OCI-LY7 (cell line): Measurements from ENCODE around the gene LDLRAD4. TPM values are rescaled to one million over a fixed set of nuclear protein-coding genes. Genes with fewer than 3 reads are reported as not detected.

ENCODE experiments used
- BruUV-seq: library from RNA; stranded (reverse); fragments of 400-500 nt; replicated peaks from 2 replicates; lab custom pipeline; 2021; lab: Mats Ljungman, UMichigan
- CTCF ChIA-PET: fragments of 300-600 bp; sonication (Branson Sonifier 250); formaldehyde crosslinking; loops from one replicate; lab custom pipeline; 2022; ENCODE audit warnings: antibody characterized with exemption; ENCODE audit not compliant: unreplicated experiment; lab: Charles Lee
- POLR2A ChIA-PET: fragments of 300-600 bp; sonication (Branson Sonifier 250); formaldehyde crosslinking; loops from one replicate; lab custom pipeline; 2022; ENCODE audit warnings: antibody characterized with exemption; lab: Charles Lee
- DNase-seq: peaks from one replicate; pipeline ENCODE4 v3.0.0-alpha.2; 2015; ENCODE audit warnings: low spot score
- H2AFZ ChIP-seq: fragments of 200-600 bp; sonication (generic), shearing (Covaris generic); 2 replicates; pipeline ENCODE4 v1.6.1; 2014; ENCODE audit warnings: mild to moderate bottlenecking, antibody characterized with exemption, low read length, moderate library complexity
- H3K27ac ChIP-seq: fragments of 200-600 bp; sonication (generic); 2 replicates; pipeline ENCODE4 v1.5.1; 2014; ENCODE audit warnings: mixed run types, low read depth, mild to moderate bottlenecking, moderate library complexity, low read length, inconsistent platforms; ENCODE audit not compliant: poor library complexity, severe bottlenecking
- H3K36me3 ChIP-seq: fragments of 200-600 bp; sonication (generic); 2 replicates; pipeline ENCODE4 v1.6.1; 2014; ENCODE audit warnings: mild to moderate bottlenecking, antibody characterized with exemption, low read length, moderate library complexity, mixed read lengths; ENCODE audit not compliant: insufficient read depth
- H3K4me1 ChIP-seq: fragments of 200-600 bp; sonication (generic); 2 replicates; pipeline ENCODE4 v1.5.1; 2014; ENCODE audit warnings: mild to moderate bottlenecking, low read length; ENCODE audit not compliant: insufficient read depth, poor library complexity, severe bottlenecking
- H3K4me2 ChIP-seq: fragments of 200-600 bp; sonication (generic); 2 replicates; pipeline ENCODE4 v1.6.1; 2014; ENCODE audit warnings: mild to moderate bottlenecking, low read length
- H3K4me3 ChIP-seq: fragments of 200-600 bp; sonication (generic); 2 replicates; pipeline ENCODE4 v1.5.1; 2014; ENCODE audit warnings: mild to moderate bottlenecking, low read depth, low read length; ENCODE audit not compliant: poor library complexity, severe bottlenecking
- H3K79me2 ChIP-seq: fragments of 200-600 bp; sonication (generic); 2 replicates; pipeline ENCODE4 v1.6.1; 2016; ENCODE audit warnings: low read depth, mild to moderate bottlenecking, low read length, moderate library complexity, mixed read lengths; ENCODE audit not compliant: insufficient read depth
- H3K9me2 ChIP-seq: fragments of 200-600 bp; sonication (generic); 2 replicates; pipeline ENCODE4 v1.6.1; 2016; ENCODE audit warnings: mild to moderate bottlenecking, low read length, mixed read lengths; ENCODE audit not compliant: insufficient read depth
- H3K9me3 ChIP-seq: fragments of 200-600 bp; sonication (generic); 2 replicates; pipeline ENCODE4 v1.6.1; 2014; ENCODE audit warnings: mild to moderate bottlenecking, mixed run types, low read length, mixed read lengths
- H4K20me1 ChIP-seq: fragments of 200-600 bp; sonication (generic); 2 replicates; pipeline ENCODE4 v1.6.1; 2014; ENCODE audit warnings: mild to moderate bottlenecking, antibody characterized with exemption, low read length, moderate library complexity, mixed read lengths; ENCODE audit not compliant: insufficient read depth
- EZH2phosphoT487 ChIP-seq: fragments of 200-600 bp; sonication (generic); IDR thresholded peaks from 2 replicates; pipeline ENCODE4 v1.6.1; 2018; ENCODE audit warnings: low read depth, borderline replicate concordance, mild to moderate bottlenecking, mixed run types, antibody characterized with exemption, low read length, moderate library complexity, mixed read lengths
- intact Hi-C: fragments of 100-400 bp; cut with micrococcal nuclease; formaldehyde crosslinking; loops from one replicate; pipeline ENCODE4 v1.10.0; 2022; ENCODE audit not compliant: unreplicated experiment
- total RNA-seq, 2 experiments: library from RNA; depleted of rRNA in 1 of 2; stranded (reverse); fragments of >200 nt in 1 of 2; shearing (Covaris generic) in 1 of 2; gene quantifications; 2 replicates each; pipeline ENCODE4 v1.2.3, GENCODE V29; 2014 to 2022
- TF ChIP-seq, protein P1 (sequence below): fragments of 200-600 bp; sonication (generic); conservative IDR thresholded peaks from 2 replicates; pipeline ENCODE4 v1.5.1; 2014; ENCODE audit warnings: mild to moderate bottlenecking, antibody characterized with exemption, low read length, moderate library complexity, mixed read lengths

LDLRAD4 gene
- total RNA-seq, 2 experiments from 2014 or later, result 26.2 to 43.8 TPM

DNA sequence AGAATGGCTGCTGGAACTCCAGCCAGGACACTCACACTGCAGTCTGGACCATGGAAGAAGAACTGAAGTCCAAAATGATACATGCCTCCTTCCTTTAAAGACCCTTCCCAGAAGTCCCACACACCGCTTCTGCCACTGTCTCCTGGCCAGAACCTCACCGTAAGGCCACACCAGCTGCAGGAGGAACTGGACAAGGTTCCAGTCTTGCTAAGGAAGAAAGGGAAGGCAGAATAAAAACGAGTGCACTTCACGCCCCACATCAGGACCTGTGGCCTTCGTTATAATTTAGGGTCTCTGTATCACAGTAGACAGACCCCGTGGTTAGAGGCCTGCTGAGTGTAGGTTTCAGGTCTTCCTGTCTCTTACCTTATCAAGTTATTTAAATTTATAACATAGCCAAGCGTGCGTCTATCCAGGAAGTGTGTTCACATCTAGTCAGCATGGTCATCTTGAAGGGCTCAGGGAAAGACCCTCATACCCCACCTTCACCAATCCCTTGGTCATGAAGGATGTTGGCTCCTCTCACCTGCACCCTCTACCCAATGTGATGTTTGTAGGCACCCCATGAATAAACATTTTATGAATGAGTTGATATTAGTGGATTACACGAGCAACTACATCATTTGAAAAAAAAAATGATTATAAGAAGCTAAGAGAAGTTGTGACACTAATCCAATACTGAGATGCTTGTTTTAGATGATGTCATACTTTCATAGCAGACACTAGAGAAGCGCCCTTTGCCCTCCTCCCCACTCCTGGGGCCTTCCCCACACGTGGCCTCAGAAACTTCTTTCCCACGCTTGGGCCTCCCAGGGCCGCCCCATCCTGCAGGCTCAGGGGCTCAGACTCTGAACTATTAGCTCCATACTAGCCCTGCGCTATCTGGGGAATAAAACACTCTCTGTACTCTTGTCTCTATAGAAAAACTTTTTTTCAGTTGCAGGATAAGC, 350.2 kb downstream of the LDLRAD4 start:
- H3K4me1 ChIP-seq, result peaks cover 42% of the 10 kb centered on the region
- no peaks in the 10 kb centered on the region for H3K9me2 ChIP-seq
- H3K4me3 ChIP-seq, result no peak overlapping the region
- no peaks in the 10 kb centered on the region for H3K79me2 ChIP-seq
- no peaks in the 10 kb centered on the region for H3K9me3 ChIP-seq
- TF ChIP-seq, protein P1, sequence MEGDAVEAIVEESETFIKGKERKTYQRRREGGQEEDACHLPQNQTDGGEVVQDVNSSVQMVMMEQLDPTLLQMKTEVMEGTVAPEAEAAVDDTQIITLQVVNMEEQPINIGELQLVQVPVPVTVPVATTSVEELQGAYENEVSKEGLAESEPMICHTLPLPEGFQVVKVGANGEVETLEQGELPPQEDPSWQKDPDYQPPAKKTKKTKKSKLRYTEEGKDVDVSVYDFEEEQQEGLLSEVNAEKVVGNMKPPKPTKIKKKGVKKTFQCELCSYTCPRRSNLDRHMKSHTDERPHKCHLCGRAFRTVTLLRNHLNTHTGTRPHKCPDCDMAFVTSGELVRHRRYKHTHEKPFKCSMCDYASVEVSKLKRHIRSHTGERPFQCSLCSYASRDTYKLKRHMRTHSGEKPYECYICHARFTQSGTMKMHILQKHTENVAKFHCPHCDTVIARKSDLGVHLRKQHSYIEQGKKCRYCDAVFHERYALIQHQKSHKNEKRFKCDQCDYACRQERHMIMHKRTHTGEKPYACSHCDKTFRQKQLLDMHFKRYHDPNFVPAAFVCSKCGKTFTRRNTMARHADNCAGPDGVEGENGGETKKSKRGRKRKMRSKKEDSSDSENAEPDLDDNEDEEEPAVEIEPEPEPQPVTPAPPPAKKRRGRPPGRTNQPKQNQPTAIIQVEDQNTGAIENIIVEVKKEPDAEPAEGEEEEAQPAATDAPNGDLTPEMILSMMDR, result no peak
- TF ChIP-seq EZH2phosphoT487, result no peak
- ChIA-PET POLR2A (interaction anchor here (0.8 to 4.1 kb wide), 8 partner anchors 9 to 49 kb away, joined by 3 to 63 read pairs (median 4); no protein-coding TSS in a partner anchor), CTCF (interaction anchor here (1.0 kb wide), 1 partner anchor 11 kb away, joined by 4 read pairs; no protein-coding TSS in a partner anchor)
- no peaks in the 10 kb centered on the region for H3K36me3 ChIP-seq
- peak overlapping the region; percentile 93 for H3K4me2 ChIP-seq
- intact Hi-C loops, result no loop called here
- BruUV-seq, result no TSS peak
- peak; percentile 10 for DNase-seq
- H2AFZ ChIP-seq, result peak overlapping the region; percentile 48; the same call in 1 of the 2 replicates
- no peaks in the 10 kb centered on the region for H4K20me1 ChIP-seq
- H3K27ac ChIP-seq, result peak overlapping the region; percentile 70

DNA sequence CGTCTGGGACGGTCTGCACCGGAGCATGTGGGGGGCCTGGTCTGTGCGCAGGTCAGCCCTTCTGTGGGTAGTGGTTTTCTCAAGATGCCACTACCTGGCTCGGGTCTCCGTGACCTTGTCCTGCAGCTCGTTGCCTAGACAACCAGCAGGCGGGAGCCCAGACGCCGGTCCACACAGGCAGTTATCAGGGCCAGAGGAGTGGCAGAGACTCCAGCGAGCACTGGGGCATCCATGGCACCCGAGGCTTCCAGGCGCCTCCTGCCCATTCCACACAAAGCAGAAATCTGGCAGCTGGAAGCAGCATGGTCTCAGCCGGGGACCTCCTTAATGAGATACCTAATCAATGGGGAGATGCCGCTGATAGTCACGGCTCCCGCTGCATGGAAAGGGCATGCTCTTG, 351.7 kb downstream of the LDLRAD4 start:
- no TSS peak for BruUV-seq
- Histone ChIP-seq H3K9me3 (no peaks in the 10 kb centered on the region), H3K4me3 (no peak overlapping the region), H3K4me2 (no peak overlapping the region), H2AFZ (no peak overlapping the region), H3K4me1 (peaks cover 33% of the 10 kb centered on the region), H4K20me1 (no peaks in the 10 kb centered on the region), H3K79me2 (no peaks in the 10 kb centered on the region), H3K27ac (no peak overlapping the region), H3K36me3 (no peaks in the 10 kb centered on the region), H3K9me2 (no peaks in the 10 kb centered on the region)
- ChIA-PET POLR2A (no interaction called here), CTCF (no interaction called here)
- DNase-seq, result no peak
- TF ChIP-seq, protein P1, result no peak
- no peak for TF ChIP-seq EZH2phosphoT487
- intact Hi-C loops, result no loop called here
